Calu3 (cell line): ENCODE results near the gene FEM1B. TPM values are rescaled to one million over a fixed set of nuclear protein-coding genes. Genes with fewer than 3 reads are reported as not detected.

Source experiments
- BruUV-seq: library from RNA; stranded (reverse); fragments of 400-500 nt; replicated peaks from 2 replicates; lab custom pipeline; 2021; lab: Mats Ljungman, UMichigan
- CTCF ChIA-PET: fragments of 300-600 bp; sonication (Branson Sonifier 250); formaldehyde crosslinking; loops from one replicate; lab custom pipeline; 2022; ENCODE audit warnings: antibody characterized with exemption; lab: Charles Lee
- DNase-seq: peaks from one replicate; pipeline ENCODE4 v3.0.0; 2022
- H3K27ac Mint-ChIP-seq: one replicate; pipeline ENCODE4 v1.8.0; 2022; ENCODE audit warnings: mixed read lengths; ENCODE audit not compliant: unreplicated experiment
- H3K27me3 Mint-ChIP-seq: one replicate; pipeline ENCODE4 v1.8.0; 2022; ENCODE audit warnings: mixed read lengths; ENCODE audit not compliant: unreplicated experiment
- H3K36me3 Mint-ChIP-seq: one replicate; pipeline ENCODE4 v1.8.0; 2022; ENCODE audit warnings: mild to moderate bottlenecking, moderate library complexity, mixed read lengths; ENCODE audit not compliant: insufficient read depth, unreplicated experiment
- H3K4me1 Mint-ChIP-seq: one replicate; pipeline ENCODE4 v1.8.0; 2022; ENCODE audit warnings: mild to moderate bottlenecking, low read depth, mixed read lengths; ENCODE audit not compliant: unreplicated experiment
- H3K4me3 Mint-ChIP-seq: one replicate; pipeline ENCODE4 v1.8.0; 2022; ENCODE audit warnings: mild to moderate bottlenecking, low read depth, moderate library complexity, mixed read lengths; ENCODE audit not compliant: unreplicated experiment
- H3K9me3 Mint-ChIP-seq: one replicate; pipeline ENCODE4 v1.8.0; 2022; ENCODE audit warnings: low read depth, mixed read lengths; ENCODE audit not compliant: unreplicated experiment
- CTCF ChIP-seq: fragments of 200-600 bp; IDR thresholded peaks from one replicate; pipeline ENCODE4 v1.8.0; 2022; ENCODE audit warnings: antibody characterized with exemption; ENCODE audit not compliant: unreplicated experiment
- intact Hi-C: fragments of 100-400 bp; cut with micrococcal nuclease; formaldehyde crosslinking; loops from one replicate; pipeline ENCODE4 v1.10.0; 2022; ENCODE audit not compliant: unreplicated experiment
- total RNA-seq: library from RNA; stranded (reverse); gene quantifications from 2 replicates; pipeline ENCODE4 v1.2.3, GENCODE V29; 2022

Gene FEM1B
- total RNA-seq, 1 experiment from 2014 or later: 41.4 TPM

DNA sequence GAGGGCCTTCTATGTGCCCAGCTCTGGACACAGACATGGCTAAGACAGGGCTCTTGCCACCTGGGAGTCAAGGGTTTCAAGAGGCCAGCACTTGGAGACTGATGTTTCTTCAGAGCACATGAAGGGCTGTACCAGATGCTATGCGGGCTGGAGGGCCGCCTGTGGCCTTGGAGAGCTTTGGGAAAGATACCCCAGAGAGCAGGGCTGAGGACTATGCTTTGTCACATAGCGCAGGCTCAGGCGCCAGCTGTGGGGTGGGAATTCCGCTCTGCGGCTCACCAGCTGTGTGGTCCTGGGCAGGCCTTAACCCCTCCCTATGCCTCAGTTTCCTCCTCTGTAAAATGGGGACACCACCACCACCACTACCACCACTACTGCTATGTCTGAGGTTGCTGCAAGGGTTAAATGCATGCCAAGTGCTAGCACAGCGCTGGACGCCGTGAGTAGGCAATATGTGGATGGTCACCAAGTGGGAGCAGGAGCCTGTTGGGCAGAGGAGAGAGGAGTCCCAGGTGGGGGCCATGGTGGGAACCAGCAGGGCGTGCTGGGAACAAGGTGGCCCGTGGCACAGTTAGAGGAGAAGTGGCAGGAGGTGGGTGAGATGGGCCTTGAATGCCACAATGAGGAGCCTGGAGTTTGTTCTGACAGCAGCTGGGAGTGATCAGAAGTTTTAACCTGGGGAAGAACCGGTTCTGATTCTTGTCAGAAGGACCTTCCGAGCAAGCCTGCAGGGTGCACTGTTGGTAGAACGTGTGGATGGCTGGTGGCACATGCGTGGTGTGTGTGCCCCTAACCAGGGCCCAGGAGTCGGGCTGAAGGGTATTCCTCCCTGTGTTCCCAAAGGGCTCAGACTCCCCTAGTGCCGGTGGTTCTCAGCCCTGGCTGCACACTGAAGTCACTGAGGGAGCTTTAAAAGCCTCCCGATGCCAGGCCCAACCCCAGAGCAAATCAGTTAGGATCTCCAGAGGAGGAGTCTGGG is 41.7 kb downstream of the FEM1B start:
- intact Hi-C loops: no loop called here
- no peaks in the 10 kb centered on the region for H3K36me3 Mint-ChIP-seq
- no peak overlapping the region for H3K27ac Mint-ChIP-seq
- no peak for DNase-seq
- H3K27me3 Mint-ChIP-seq: peaks cover 99% of the 10 kb centered on the region
- H3K4me1 Mint-ChIP-seq: no peaks in the 10 kb centered on the region
- CTCF ChIA-PET: interaction anchor here (1.1 kb wide), 1 partner anchor 13 kb away, joined by 3 read pairs; no protein-coding TSS in a partner anchor
- TF ChIP-seq CTCF: no peak
- no peak overlapping the region for H3K4me3 Mint-ChIP-seq
- BruUV-seq: no TSS peak
- H3K9me3 Mint-ChIP-seq: no peaks in the 10 kb centered on the region

GRCh38 chr15:68319997-68320396 is 42.5 kb downstream of the FEM1B start:
- no peak for TF ChIP-seq CTCF
- CTCF ChIA-PET: interaction anchor here (1.1 kb wide), 1 partner anchor 14 kb away, joined by 3 read pairs; no protein-coding TSS in a partner anchor
- no peak overlapping the region for H3K4me3 Mint-ChIP-seq
- H3K9me3 Mint-ChIP-seq: no peaks in the 10 kb centered on the region
- no peaks in the 10 kb centered on the region for H3K36me3 Mint-ChIP-seq
- intact Hi-C loops: no loop called here
- no peak overlapping the region for H3K27ac Mint-ChIP-seq
- H3K27me3 Mint-ChIP-seq: peaks cover 99% of the 10 kb centered on the region
- BruUV-seq: no TSS peak
- no peak for DNase-seq
- H3K4me1 Mint-ChIP-seq: no peaks in the 10 kb centered on the region

DNA sequence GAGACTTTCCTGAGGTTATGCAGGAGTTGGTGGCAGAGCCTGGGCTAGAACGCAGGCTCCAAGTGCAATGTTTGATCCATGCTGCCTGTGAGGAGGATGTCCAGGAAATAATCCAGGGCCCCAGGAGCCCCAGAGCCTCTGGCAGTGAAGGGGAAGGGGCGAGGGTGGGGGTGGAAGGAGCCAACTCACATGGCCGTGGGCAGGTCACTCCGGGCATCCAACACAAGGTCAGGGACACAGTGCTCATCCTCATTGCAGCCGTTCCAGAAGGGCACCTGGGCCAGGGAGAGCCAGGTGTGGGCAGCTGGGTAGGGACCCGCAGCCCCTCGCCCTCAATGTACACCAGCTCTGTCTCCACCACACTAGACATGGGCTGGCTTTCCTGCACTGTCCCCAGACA is 43.7 kb downstream of the FEM1B start:
- TF ChIP-seq CTCF: no peak
- intact Hi-C loops: no loop called here
- no peaks in the 10 kb centered on the region for H3K4me1 Mint-ChIP-seq
- H3K27ac Mint-ChIP-seq: no peak overlapping the region
- peaks cover 99% of the 10 kb centered on the region for H3K27me3 Mint-ChIP-seq
- CTCF ChIA-PET: interaction anchor here (0.7 to 1.2 kb wide), 2 partner anchors 15 to 20 kb away, joined by 3 read pairs; no protein-coding TSS in a partner anchor
- no peaks in the 10 kb centered on the region for H3K9me3 Mint-ChIP-seq
- no peaks in the 10 kb centered on the region for H3K36me3 Mint-ChIP-seq
- no TSS peak for BruUV-seq
- DNase-seq: no peak
- H3K4me3 Mint-ChIP-seq: no peak overlapping the region

DNA sequence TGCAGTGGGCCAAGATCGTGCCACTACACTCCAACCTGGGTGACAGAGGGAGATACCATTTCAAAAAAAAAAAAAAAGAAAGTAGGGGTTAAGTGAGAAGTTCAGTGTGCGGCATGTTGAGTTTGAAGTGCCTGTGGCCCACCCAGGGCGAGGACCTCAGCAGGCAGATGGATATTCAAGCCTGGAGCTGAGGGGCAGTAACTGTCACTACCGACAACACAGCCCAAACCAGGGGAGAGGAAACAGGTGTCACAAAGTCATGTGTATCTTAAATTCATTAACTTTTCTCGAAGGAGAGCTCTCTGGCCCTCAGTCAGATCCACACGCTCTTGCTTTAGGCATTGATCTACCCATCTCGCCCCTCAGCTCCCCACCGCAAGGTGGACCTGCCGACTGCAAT is 45.3 kb downstream of the FEM1B start:
- intact Hi-C loops: no loop called here
- BruUV-seq: no TSS peak
- Mint-ChIP-seq H3K4me3 (no peak overlapping the region), H3K27me3 (peaks cover 99% of the 10 kb centered on the region), H3K9me3 (no peaks in the 10 kb centered on the region), H3K4me1 (no peaks in the 10 kb centered on the region), H3K27ac (no peak overlapping the region), H3K36me3 (no peaks in the 10 kb centered on the region)
- no peak for DNase-seq
- TF ChIP-seq CTCF: no peak
- CTCF ChIA-PET: interaction anchor here (1.7 kb wide), 1 partner anchor 16 kb away, joined by 4 read pairs; no protein-coding TSS in a partner anchor
